ENCODE data around the gene MAP2K6.

- TF ChIP-seq EZH2 (IDR thresholded peaks at IDR 0.05; ENCODE audit: low read length, unreplicated experiment) (no peak), CTCF (conservative IDR thresholded peaks at IDR 0.05; ENCODE audit: low read depth, low read length) (no peak), EZH2phosphoT487 (IDR thresholded peaks at IDR 0.05; ENCODE audit: borderline replicate concordance, low read length) (no peak)
Measured at GRCh38 chr17:69411766-69412165, 2.7 kb upstream of the MAP2K6 start.

Data from PC-3 (cell line).